ELR (cell line): ENCODE measurements around the gene ZCCHC14.

ENCODE experiments used
- DNase-seq: peaks from one replicate; pipeline ENCODE4 v3.0.0-alpha.2; 2015; ENCODE audit warnings: low read depth

ZCCHC14 gene

DNA sequence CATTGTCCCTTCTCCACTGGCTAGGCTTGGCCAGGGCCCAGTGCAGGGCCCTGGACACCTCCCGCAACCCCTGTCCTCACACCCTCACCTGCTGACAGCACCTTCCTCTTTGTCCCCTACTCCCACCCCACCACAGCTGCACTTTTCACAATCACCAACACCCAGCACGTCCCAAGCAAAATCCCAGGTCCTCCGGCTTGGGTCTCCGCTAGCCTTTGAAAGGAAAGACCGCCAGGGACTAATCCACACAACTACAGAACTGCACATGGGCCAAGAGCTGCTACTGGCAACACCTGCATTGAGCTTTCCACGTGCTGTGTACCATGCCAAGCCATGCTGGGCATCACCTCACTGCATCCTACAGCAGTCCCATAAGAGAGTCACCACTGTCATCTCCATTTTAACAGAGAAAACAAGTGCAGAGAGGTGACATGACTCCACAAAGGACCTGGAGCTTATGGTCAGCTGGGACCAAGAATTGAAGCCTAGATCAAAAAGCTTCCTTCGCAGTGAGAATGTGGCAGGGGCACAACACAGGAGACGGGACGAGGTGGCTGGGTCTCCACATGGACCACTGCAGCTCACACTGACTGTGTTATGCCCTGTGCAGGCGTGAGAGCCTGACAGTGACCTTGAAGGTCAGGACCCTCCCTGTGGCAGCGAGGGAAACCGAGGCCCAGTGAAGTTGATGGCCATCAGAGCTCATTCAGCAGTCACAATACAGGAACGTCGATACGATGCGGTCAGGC, 131.8 kb downstream of the ZCCHC14 start:
- no peak for DNase-seq

DNA sequence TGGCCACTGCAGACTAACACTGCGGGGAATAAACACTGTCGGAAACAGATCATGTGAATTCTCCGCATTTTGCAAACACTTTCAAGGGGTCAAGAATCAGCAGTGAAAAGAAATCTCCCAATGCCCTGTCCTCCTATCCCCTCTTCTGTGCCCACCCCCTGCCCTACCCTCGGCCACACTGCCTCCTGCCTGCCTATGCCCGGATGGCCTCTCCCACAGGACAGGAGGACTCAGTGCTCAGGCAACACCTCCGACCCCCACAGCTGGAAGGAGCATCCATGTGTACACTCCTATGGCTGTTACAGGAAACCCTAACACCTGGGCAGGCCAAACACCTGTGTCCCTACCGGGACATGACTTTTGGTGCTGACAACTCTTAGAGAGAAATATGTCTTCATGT, 133.7 kb downstream of the ZCCHC14 start:
- DNase-seq: no peak

DNA sequence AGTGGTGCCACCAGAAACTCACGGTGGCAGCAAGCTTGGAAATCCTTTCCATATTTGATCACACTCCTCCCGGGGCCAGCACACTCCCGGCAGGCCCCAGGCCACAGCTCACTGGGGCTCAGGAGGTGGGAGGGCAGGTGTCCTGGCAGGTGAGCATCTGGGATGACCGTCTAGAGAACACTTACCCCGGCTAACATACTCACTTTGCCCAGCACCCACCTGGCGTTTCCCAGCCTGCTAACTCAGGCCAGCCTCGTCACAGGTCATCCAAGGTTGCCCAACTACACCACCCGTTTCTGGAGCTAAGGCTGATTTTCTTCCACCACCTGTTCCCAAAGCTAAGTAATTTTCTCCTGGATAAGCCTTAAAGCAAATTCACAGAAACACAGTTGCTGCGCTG, 134.1 kb downstream of the ZCCHC14 start:
- DNase-seq: no peak

- DNase-seq: no peak
These were observed 134.6 kb downstream of the ZCCHC14 start for GRCh38 chr16:87358250-87358649.

GRCh38 chr16:87356491-87356853, 136.4 kb downstream of the ZCCHC14 start:
- no peak for DNase-seq
